ENCODE data around the gene XRCC3.

Gene XRCC3

DNA sequence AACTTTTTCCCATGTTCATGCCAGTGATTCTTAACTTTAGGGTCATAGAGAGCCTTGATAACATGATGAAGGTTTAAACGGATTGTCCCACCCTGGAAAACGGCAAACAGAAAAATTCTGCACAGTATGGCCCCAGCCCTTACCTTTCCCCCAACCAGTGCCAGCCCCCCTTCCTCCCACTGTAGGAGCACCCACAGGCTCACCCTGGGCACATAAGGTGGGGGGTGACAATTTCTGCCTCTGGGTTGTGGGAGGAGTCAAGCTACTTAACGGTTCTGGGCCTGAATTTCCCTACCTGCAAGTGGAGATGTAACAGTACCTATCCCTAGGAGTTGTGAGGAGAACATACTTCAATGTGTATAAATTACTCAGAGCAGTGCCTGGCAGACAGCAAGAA is 18.0 kb downstream of the XRCC3 start:
- Mint-ChIP-seq H3K36me3 (ENCODE audit: low read depth) (peaks cover 8% of the 10 kb centered on the region), H3K4me3 (peak overlapping the region in 1 of 3 experiments; percentile 63), H3K4me1 (peaks cover 25% of the 10 kb centered on the region), H3K9me3 (no peaks in the 10 kb centered on the region), H3K27ac (peak overlapping the region; percentile 91 to 95 (median 92)), H3K27me3 (ENCODE audit: low read depth) (no peaks in the 10 kb centered on the region)
- TF ChIP-seq, protein P1, sequence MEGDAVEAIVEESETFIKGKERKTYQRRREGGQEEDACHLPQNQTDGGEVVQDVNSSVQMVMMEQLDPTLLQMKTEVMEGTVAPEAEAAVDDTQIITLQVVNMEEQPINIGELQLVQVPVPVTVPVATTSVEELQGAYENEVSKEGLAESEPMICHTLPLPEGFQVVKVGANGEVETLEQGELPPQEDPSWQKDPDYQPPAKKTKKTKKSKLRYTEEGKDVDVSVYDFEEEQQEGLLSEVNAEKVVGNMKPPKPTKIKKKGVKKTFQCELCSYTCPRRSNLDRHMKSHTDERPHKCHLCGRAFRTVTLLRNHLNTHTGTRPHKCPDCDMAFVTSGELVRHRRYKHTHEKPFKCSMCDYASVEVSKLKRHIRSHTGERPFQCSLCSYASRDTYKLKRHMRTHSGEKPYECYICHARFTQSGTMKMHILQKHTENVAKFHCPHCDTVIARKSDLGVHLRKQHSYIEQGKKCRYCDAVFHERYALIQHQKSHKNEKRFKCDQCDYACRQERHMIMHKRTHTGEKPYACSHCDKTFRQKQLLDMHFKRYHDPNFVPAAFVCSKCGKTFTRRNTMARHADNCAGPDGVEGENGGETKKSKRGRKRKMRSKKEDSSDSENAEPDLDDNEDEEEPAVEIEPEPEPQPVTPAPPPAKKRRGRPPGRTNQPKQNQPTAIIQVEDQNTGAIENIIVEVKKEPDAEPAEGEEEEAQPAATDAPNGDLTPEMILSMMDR (IDR thresholded peaks at IDR 0.05; ENCODE audit: unreplicated experiment in 3 of 3), result no peak

DNA sequence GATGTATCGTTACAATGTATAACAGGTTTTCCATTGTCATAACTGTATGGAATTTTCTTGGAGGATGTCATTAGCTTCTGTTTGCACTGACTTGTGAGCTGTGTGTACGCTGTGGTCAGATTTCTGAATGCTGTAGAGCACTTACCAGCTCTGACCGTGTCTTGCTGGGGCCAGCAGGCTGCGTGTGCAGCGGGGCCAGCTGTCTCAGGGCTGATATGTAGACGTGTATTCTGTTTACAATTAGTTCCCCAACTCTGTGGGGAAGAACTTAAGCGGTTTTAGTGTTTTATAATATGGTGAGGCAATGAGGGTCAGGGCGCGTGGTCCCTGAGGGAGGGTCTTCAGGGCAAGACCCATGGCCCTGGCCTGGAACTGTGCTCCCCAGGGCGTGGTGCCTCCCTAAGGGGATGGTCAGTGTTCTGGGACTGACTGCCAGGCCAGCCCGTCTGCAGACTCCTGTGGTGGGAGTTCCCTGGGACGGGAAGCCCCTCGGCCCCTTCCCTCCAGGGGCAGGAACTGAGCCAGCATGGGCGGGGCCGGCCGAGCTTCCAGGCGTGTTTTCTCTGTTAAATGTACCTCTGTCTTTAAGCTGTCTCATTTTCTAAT is 18.7 kb downstream of the XRCC3 start:
- peaks cover 4% of the 10 kb centered on the region for H3K36me3 Mint-ChIP-seq (ENCODE audit: low read depth)
- TF ChIP-seq, protein P1 (IDR thresholded peaks at IDR 0.05; ENCODE audit: unreplicated experiment in 3 of 3), result no peak
- H3K27me3 Mint-ChIP-seq (ENCODE audit: low read depth), result no peaks in the 10 kb centered on the region
- H3K9me3 Mint-ChIP-seq, result no peaks in the 10 kb centered on the region
- peak overlapping the region in 2 of 3 experiments; percentile 63 to 67 for H3K4me3 Mint-ChIP-seq
- H3K4me1 Mint-ChIP-seq, result peaks cover 25% of the 10 kb centered on the region
- H3K27ac Mint-ChIP-seq, result peak overlapping the region; percentile 91 to 95 (median 92)

DNA sequence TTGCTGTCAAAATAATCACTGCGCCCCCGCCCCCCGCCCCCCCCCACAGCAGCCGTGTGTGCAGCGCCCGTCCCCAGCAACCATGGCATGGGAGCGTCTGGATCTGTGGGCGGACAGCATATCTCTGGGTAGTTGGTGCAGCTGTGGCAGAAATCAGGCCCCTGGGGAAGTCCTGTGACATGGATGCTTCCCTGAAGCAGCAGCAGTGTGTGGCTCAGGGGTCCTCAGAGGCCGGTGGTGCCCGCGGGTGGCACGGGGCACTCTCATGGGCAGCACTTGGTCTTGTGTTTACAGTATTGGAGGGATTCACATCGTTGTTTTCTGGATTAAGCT is 19.2 kb downstream of the XRCC3 start:
- Mint-ChIP-seq H3K27me3 (ENCODE audit: low read depth) (no peaks in the 10 kb centered on the region), H3K36me3 (ENCODE audit: low read depth) (peaks cover 4% of the 10 kb centered on the region)
- TF ChIP-seq, protein P1 (IDR thresholded peaks at IDR 0.05; ENCODE audit: unreplicated experiment in 3 of 3), result no peak

DNA sequence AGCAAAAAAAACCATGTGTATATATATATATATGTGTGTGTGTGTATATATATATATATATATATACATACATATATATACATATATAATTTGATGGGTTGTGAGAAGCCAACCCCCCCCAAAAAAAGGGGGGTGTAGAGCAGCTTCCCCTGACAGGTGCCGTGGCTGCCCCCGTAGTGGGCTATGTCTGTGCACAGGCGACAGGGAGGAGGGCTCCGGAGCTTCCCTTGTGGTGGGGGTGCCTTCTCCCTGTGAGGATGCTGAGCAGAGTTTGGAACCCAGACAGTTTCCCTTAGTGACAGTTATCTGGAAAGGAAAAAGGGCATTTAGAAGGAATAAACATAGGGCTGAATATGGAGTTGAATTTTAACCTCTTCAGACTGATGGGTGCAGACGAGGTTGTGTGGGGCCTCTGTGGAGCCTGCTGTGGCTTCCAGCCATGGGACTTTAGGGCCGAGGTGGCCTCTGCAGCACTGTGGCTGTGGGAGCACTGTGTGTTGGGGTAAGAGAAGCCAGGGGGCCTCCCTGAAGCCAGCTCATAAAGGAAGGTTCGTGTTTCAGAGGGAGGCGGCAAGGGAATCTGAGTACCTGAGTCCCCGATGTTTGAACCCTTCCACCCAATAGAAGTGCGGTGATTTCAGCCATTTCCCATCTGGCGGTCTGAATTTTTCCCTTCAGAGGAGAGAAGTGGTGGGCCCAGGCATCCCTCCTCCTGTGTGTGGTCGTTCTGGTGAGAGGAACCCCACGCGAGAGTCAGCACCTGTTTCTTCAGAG is 19.8 kb downstream of the XRCC3 start:
- H3K27ac Mint-ChIP-seq, result peak overlapping the region; percentile 91 to 95 (median 92)
- TF ChIP-seq, protein P1 (IDR thresholded peaks at IDR 0.05; ENCODE audit: unreplicated experiment in 3 of 3), result no peak
- peaks cover 4% of the 10 kb centered on the region for H3K36me3 Mint-ChIP-seq (ENCODE audit: low read depth)
- peaks cover 25% of the 10 kb centered on the region for H3K4me1 Mint-ChIP-seq
- no peaks in the 10 kb centered on the region for H3K9me3 Mint-ChIP-seq
- no peaks in the 10 kb centered on the region for H3K27me3 Mint-ChIP-seq (ENCODE audit: low read depth)
- H3K4me3 Mint-ChIP-seq, result peak overlapping the region; percentile 18 to 63 (median 45)

More for the DNA sequence above, 19.2 kb downstream of the XRCC3 start:
- peak overlapping the region; percentile 91 to 95 (median 92) for H3K27ac Mint-ChIP-seq
- no peaks in the 10 kb centered on the region for H3K9me3 Mint-ChIP-seq
- peak overlapping the region in 2 of 3 experiments; percentile 22 to 63 for H3K4me3 Mint-ChIP-seq
- H3K4me1 Mint-ChIP-seq, result peaks cover 25% of the 10 kb centered on the region

DNA sequence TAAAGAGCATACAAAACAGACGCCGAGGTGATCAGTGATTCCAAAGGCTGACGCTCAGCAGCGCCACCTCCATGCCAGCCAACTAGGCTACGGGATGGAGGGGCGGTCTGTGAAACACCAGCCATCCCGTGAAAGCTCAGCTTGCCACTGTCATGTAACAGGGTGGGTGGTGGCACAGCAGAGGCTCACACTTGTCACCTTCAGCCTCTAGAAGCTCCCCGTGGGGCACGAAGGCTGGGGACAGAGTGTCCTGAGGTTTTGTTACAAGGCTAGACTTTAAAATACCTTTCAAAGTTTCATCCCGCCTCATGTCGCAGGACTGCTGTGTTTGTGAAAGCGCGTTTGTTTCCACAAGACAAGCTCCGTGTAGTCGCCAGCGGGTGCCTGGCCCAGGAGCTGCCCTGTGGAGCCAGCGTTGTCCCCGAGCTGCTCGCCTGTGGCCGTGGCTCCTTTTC is 20.7 kb downstream of the XRCC3 start:
- Mint-ChIP-seq H3K27ac (no peak overlapping the region), H3K36me3 (ENCODE audit: low read depth) (peaks cover 11% of the 10 kb centered on the region), H3K4me1 (peaks cover 25% of the 10 kb centered on the region), H3K27me3 (ENCODE audit: low read depth) (no peaks in the 10 kb centered on the region), H3K4me3 (no peak overlapping the region), H3K9me3 (no peaks in the 10 kb centered on the region)
- TF ChIP-seq, protein P1 (IDR thresholded peaks at IDR 0.05; ENCODE audit: unreplicated experiment in 3 of 3), result no peak
